Fibroblast of skin of left quadriceps (primary cell): ENCODE measurements around the gene SRSF3.
"Not testable (repeated sequence)": the region's sequence is repeated elsewhere in the genome, so short reads cannot be mapped to it uniquely, and the experiment has no call there.

Experiments
- DNase-seq, 2 experiments: peaks; one replicate each; pipeline ENCODE4 v3.0.0-alpha.2; 2013; ENCODE audit warnings: low read depth in 2 of 2

SRSF3 gene

DNA sequence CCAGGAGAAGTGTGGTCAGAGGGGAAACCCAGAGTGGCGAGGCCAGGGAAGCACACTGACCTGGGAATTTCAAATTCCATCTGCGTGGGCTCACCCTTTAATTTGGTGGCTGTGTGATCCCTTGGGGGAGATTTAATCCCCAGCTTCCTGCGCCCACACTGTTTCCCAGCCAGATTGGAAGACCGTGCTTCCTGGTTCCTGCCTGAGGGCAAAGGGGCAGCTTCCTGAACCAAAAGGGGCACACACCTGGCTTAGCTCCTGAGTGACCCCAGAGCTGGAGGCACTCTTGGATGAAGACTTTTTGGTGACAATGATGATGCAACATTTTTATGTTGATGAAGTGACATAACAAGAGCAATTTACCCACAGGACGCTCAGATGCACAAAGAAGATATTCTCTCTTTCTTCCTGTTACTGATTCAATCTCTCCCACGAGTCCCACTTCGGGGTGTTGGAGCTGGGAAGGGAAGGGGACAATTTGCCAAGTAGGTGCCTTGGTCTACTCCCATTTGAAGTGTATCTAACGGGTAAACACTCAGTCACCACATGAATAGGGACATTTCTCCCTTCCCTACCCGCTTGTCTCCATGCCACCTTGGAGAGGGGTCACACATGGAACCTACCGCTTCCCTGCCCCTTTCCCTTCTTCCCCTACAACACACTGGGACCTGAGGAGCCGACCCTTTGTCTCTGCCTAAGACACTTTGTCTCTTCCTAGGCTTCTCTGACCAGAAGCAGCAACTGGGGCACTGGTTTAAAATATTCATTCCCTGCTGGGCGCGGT lies 55.7 kb downstream of the SRSF3 start:
- no peak for DNase-seq

GRCh38 chr6:36650848-36651478 lies 56.8 kb downstream of the SRSF3 start:
- DNase-seq = no peak

GRCh38 chr6:36651659-36652379 lies 57.7 kb downstream of the SRSF3 start:
- no peak for DNase-seq

GRCh38 chr6:36654469-36654868 lies 60.3 kb downstream of the SRSF3 start:
- not testable (repeated sequence) for DNase-seq
